ENCODE measurements around the gene EMC10.
A peak's percentile ranks its signal among the peaks of the same experiment; 100 is the strongest.

The EMC10 gene

DNA sequence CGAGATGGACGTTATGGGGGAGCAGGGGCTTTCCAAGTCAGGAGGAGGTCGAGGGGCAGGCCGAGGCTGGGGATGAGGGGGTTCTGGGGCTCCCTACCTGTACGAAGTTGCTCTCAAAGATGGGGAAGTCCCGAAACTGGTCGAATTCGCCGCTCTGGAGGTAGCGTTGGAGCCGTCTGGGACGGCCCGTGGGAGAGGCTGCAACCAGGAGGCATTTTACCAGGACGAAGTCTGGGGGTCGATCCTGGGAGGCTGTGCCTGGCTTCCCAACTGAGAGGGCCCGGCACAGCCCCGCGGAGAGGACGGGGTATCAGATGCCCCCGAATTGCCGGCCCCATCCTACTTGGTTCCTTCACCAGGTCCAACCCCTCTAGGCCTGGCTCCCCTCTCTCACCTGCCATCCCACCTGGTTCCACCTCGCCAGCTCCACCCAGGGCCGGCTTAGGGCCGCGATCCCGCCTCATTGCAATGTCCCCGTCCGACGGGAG, 527 bp upstream of the EMC10 start:
- peak overlapping the region; percentile 90 for H3K4me3 ChIP-seq (ENCODE audit: low read depth, low read length)
- TF ChIP-seq, protein P1, sequence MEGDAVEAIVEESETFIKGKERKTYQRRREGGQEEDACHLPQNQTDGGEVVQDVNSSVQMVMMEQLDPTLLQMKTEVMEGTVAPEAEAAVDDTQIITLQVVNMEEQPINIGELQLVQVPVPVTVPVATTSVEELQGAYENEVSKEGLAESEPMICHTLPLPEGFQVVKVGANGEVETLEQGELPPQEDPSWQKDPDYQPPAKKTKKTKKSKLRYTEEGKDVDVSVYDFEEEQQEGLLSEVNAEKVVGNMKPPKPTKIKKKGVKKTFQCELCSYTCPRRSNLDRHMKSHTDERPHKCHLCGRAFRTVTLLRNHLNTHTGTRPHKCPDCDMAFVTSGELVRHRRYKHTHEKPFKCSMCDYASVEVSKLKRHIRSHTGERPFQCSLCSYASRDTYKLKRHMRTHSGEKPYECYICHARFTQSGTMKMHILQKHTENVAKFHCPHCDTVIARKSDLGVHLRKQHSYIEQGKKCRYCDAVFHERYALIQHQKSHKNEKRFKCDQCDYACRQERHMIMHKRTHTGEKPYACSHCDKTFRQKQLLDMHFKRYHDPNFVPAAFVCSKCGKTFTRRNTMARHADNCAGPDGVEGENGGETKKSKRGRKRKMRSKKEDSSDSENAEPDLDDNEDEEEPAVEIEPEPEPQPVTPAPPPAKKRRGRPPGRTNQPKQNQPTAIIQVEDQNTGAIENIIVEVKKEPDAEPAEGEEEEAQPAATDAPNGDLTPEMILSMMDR (IDR thresholded peaks at IDR 0.05; ENCODE audit: low read depth, low read length, missing control alignments): no peak
- in situ Hi-C loops (cut with HindIII; ENCODE audit: low sequenced_read_pairs): no loop called here
- no peak for DNase-seq (ENCODE audit: low read depth)

DNA sequence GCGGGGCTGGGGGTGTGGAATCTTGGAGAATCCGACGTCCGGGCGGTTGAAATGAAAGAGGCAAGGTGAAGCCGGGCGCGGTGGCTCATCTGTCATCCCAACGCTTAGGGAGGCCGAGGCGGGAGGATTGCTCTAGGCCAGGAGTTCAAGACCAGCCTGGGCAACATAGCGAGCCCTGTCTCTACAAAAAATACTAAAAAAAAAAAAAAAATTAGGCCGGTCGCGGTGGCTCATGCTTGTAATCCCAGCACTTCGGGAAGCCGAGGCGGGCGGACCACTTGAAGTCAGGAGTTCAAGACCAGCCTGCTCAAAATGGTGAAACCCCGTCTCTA, 566 bp downstream of the EMC10 start:
- no peak for DNase-seq (ENCODE audit: low read depth)
- TF ChIP-seq, protein P1 (IDR thresholded peaks at IDR 0.05; ENCODE audit: low read depth, low read length, missing control alignments): no peak
- in situ Hi-C loops (cut with HindIII; ENCODE audit: low sequenced_read_pairs): no loop called here
- peak overlapping the region; percentile 90 for H3K4me3 ChIP-seq (ENCODE audit: low read depth, low read length)

DNA sequence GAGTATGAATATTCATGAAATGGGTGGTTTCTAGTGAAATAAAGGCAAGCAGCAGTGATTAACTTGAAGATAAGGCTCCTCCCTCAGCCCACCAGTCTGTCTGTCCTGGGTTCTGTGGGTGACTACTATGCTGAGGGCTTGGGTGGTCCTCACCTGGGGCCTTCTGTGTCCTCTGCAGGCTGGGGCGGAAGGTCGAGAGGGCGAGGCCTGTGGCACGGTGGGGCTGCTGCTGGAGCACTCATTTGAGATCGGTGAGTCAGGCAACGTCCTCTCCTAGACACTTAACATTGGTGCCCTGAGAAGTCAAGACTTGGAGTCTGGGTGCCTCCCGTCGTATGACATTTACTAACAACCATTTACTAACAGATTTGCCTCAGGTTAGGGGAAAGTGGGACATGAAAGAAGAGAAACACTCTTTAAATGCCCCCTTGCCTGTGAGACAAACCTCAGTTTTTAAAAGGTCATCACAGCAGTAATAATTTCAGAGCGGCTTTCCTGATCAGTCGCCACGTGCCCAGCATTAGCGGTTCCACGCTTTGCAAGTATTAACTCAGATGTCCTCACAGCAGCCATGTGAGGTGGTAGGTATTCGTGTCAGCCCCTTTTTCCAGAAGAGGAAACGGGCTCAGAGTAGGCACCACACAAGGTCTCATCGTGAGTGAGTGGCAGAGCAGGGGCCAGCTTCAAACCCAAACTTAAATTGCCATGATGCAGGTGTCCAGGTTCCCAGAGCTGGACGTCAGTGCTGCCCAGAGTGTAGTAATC, 1.6 kb downstream of the EMC10 start:
- no peak overlapping the region for H3K4me3 ChIP-seq (ENCODE audit: low read depth, low read length)
- in situ Hi-C loops (cut with HindIII; ENCODE audit: low sequenced_read_pairs): no loop called here
- no peak for DNase-seq (ENCODE audit: low read depth)
- TF ChIP-seq, protein P1 (IDR thresholded peaks at IDR 0.05; ENCODE audit: low read depth, low read length, missing control alignments): no peak

DNA sequence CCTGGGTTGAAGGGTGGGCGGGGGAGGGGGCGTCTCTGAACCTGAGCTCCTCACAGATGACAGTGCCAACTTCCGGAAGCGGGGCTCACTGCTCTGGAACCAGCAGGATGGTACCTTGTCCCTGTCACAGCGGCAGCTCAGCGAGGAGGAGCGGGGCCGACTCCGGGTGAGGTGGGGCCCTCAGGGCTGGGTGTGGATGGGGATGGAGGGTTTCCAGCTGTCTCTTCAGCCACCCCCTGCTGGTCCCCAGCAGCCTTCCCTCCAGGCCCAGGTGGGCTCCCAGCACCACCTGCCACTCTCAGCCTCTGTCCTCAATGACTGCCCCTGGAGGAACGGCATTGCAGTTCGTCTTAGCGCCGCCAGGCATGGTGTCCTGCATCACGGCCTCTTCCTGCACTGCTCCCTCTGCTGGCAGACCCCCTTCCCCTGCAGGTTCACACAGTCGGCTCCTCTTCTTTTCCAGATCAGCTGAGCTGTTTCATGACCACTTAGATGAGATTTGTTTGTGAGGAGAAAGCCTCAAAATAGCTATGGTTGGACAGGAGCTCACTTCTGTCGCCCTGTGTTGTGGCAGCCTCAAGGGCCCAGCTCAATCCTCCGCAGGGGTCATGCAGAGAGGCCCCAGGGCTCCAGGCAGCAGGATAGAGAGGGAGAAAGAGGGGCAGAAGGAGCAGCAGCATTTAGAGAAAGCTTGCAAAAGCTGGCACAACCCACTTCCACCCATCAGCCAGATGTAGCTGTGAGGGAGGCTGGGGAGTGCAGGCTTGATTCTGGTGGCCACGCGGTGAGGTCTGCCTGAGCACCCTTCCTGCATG, 2.8 kb downstream of the EMC10 start:
- TF ChIP-seq, protein P1 (IDR thresholded peaks at IDR 0.05; ENCODE audit: low read depth, low read length, missing control alignments): peak; percentile 66
- in situ Hi-C loops (cut with HindIII; ENCODE audit: low sequenced_read_pairs): no loop called here
- no peak for DNase-seq (ENCODE audit: low read depth)
- H3K4me3 ChIP-seq (ENCODE audit: low read depth, low read length): no peak overlapping the region

DNA sequence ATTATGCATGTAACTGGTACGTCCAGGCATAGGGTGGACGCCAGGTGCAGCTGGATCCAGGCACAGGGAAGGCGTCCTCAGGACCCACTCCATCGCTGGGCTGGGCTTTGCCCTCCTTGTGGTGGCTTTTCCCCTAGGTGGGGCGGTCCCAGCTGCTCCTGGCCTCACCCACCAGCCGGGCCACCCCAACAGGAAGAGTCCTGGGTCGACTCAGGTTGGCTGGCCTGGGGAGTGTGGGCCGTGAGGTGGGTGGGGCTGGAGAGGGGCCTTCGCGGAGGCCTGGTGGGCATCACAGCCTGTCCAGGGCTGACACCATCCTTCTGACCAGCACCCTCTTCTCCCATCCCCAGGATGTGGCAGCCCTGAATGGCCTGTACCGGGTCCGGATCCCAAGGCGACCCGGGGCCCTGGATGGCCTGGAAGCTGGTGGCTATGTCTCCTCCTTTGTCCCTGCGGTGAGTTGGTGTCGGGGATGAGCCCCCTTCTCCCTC, 3.5 kb downstream of the EMC10 start:
- in situ Hi-C loops (cut with HindIII; ENCODE audit: low sequenced_read_pairs): no loop called here
- no peak overlapping the region for H3K4me3 ChIP-seq (ENCODE audit: low read depth, low read length)
- TF ChIP-seq, protein P1 (IDR thresholded peaks at IDR 0.05; ENCODE audit: low read depth, low read length, missing control alignments): no peak
- no peak for DNase-seq (ENCODE audit: low read depth)

DNA sequence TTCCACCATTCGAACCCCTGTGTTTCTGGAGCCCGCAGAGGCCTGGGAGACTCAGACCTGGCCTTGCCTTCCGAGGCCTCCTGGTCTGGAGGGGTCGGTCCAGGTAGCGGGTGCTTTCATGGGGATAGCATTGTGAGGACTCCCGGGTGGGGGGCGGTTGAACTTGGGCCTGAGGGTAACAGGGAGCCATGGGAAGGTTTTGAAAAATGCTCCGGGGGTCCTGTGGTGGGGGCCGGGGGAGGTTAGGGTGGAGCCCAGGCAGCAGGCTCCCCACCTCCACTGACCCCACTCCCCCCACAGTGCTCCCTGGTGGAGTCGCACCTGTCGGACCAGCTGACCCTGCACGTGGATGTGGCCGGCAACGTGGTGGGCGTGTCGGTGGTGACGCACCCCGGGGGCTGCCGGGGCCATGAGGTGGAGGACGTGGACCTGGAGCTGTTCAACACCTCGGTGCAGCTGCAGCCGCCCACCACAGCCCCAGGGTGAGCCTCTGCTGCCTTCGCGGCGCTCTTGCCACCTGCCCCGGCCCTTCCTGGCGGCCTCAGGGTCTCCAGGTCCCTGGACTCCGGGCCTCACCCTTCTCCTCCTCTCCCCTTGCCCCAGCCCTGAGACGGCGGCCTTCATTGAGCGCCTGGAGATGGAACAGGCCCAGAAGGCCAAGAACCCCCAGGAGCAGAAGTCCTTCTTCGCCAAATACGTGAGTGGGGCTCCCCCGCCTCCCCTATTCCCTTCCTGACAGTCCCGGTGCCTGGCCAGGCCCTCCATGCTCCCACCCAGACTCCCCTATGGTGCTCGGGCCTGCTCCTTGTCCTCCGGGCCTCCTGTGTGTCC, 4.2 kb downstream of the EMC10 start:
- TF ChIP-seq, protein P1 (IDR thresholded peaks at IDR 0.05; ENCODE audit: low read depth, low read length, missing control alignments): no peak
- no peak for DNase-seq (ENCODE audit: low read depth)
- H3K4me3 ChIP-seq (ENCODE audit: low read depth, low read length): no peak overlapping the region
- in situ Hi-C loops (cut with HindIII; ENCODE audit: low sequenced_read_pairs): no loop called here
